ENCODE measurements around the gene IL25.

IL25 gene

DNA sequence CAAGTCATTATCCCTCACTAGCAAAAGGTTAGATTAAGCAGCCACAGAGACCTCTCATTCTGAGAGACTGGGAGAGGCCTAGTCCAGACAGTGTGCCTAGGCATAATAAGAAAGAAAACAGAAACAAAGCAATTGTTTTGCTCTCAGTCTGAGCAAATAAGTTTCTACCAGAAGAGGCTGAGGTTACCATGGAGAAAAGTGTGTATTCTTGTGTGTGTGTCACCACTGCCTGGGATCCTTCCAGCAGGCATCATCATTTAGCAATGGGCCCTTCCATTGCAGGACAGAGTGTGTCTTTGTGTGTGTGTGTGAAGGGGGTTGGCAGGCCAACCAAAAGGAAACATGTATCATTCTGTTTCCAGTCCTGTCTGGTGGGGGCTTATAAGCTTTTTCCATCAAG lies 11.3 kb upstream of the IL25 start:
- no peak for DNase-seq (ENCODE audit: low read depth, low spot score)

DNA sequence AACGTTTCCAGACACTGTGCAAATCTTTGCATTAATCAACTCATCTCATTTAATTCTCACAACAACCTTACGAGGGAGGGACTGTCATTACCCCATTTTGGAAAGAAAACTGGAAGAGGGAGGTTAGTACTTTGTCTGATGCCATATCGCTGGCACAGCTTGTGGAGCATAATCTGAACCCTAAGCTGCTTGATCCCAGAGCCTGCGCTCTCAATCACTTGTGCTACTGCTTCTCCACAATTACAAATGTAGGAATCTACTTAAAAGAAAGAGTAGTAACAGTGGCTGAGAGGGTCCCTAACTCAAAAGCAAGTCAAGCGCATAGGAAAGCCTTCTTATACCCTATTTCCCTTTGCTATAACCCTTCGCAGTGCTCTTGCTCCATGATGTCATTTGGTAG lies 10.8 kb upstream of the IL25 start:
- CTCF ChIA-PET: interaction anchor here (0.8 to 12.6 kb wide), 11 partner anchors 9 to 107 kb away, joined by 3 to 153 read pairs (median 5); partner anchors contain the start of genes CMTM5, PPP1R3E and SLC22A17

More for the DNA sequence above, 11.3 kb upstream of the IL25 start:
- TF ChIP-seq, protein P1, sequence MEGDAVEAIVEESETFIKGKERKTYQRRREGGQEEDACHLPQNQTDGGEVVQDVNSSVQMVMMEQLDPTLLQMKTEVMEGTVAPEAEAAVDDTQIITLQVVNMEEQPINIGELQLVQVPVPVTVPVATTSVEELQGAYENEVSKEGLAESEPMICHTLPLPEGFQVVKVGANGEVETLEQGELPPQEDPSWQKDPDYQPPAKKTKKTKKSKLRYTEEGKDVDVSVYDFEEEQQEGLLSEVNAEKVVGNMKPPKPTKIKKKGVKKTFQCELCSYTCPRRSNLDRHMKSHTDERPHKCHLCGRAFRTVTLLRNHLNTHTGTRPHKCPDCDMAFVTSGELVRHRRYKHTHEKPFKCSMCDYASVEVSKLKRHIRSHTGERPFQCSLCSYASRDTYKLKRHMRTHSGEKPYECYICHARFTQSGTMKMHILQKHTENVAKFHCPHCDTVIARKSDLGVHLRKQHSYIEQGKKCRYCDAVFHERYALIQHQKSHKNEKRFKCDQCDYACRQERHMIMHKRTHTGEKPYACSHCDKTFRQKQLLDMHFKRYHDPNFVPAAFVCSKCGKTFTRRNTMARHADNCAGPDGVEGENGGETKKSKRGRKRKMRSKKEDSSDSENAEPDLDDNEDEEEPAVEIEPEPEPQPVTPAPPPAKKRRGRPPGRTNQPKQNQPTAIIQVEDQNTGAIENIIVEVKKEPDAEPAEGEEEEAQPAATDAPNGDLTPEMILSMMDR (IDR thresholded peaks at IDR 0.05; ENCODE audit: insufficient read depth, low read length, missing control alignments): no peak
- CTCF ChIA-PET: interaction anchor here (0.8 to 12.6 kb wide), 10 partner anchors 8 to 107 kb away, joined by 3 to 153 read pairs (median 6); partner anchors contain the start of genes CMTM5, PPP1R3E and SLC22A17
- POLR2A ChIA-PET: interaction anchor here (1.6 kb wide), 1 partner anchor 9 kb away, joined by 15 read pairs; the partner anchor contains the start of gene SLC22A17
- H3K4me3 ChIP-seq (ENCODE audit: low read depth, low read length): no peak overlapping the region

DNA sequence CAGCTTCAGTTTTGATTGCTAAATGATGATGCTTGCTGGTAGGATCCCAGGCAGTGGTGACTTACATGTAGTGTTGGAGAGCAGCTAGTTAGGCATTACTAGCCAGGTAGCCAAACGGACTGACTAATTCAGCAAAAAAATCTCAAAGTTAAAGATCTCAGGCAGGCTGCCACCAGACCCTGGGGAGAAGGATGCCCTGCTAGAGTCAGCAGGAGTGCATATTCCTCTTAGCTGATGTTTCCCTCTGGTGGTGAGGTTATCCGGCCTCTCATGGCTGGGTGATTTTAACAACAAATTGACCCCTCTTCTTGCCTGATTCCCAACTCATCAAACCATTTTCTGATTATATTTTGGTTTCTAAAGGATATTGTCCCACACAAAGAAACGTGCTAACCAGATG lies 10.4 kb upstream of the IL25 start:
- ChIA-PET POLR2A (interaction anchor here (1.6 kb wide), 1 partner anchor 10 kb away, joined by 15 read pairs; the partner anchor contains the start of gene SLC22A17), CTCF (interaction anchor here (0.8 to 12.6 kb wide), 10 partner anchors 9 to 106 kb away, joined by 3 to 153 read pairs (median 6); partner anchors contain the start of genes CMTM5, PPP1R3E and SLC22A17)
- TF ChIP-seq, protein P1 (IDR thresholded peaks at IDR 0.05; ENCODE audit: insufficient read depth, low read length, missing control alignments): peak; percentile 40
- H3K4me3 ChIP-seq (ENCODE audit: low read depth, low read length): no peak overlapping the region
- DNase-seq (ENCODE audit: low read depth, low spot score): no peak

More for the DNA sequence above, 10.8 kb upstream of the IL25 start:
- no peak for DNase-seq (ENCODE audit: low read depth, low spot score)
- no peak overlapping the region for H3K4me3 ChIP-seq (ENCODE audit: low read depth, low read length)
- POLR2A ChIA-PET: interaction anchor here (1.6 kb wide), 1 partner anchor 9 kb away, joined by 15 read pairs; the partner anchor contains the start of gene SLC22A17
- TF ChIP-seq, protein P1 (IDR thresholded peaks at IDR 0.05; ENCODE audit: insufficient read depth, low read length, missing control alignments): no peak

DNA sequence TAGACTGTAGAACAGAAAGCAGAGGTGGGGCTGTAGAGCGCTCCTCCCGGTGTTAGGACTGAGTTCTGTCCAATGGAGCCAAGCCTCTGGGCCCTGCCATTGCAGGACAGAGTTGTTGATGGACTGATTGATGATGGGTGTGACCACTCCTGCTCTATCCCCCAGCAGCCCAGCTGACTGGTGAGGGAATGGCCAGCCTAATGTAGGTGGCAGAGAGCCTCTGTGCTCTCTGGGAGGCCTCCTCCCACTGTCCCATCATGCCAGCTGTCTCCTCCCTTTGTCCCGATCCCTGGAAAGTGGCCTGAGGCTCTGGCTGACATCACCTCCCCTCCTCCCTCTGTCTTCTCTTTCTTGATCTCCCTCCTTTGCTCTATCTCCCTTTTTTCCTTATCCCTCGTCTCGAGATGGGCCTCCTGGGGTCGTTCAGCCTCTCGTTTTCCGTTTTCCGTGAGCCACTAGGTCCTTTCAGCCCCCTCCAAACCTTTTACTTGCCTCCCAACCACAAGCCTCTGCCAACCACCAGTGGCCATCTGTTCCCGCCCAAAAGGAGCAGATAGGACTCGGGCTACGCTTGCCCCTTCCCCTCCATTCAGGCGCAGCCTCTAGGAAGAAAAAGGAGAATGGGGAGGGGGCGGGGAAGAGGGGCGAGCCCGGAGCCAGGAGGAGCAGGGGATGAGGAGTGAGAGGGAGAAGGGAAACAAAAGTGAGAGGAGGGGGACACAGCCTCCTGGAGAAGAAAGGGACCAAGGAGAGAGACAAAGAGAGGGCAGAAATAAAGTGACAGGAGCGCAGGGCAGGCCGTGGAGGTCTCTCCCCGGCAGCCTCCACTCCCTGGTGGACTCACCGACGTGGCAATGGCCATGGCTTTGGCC lies 8.2 kb upstream of the IL25 start:
- H3K4me3 ChIP-seq (ENCODE audit: low read depth, low read length): peak overlapping the region; percentile 74
- ChIA-PET CTCF (interaction anchor here (1.1 to 12.6 kb wide), 5 partner anchors 16 to 196 kb away, joined by 3 to 153 read pairs (median 4); partner anchors contain the start of gene CMTM5), POLR2A (interaction anchor here (0.9 to 1.5 kb wide), 2 partner anchors 11 to 43 kb away, joined by 4 read pairs; partner anchors contain the start of gene PABPN1)
- no peak for DNase-seq (ENCODE audit: low read depth, low spot score)
- TF ChIP-seq, protein P1 (IDR thresholded peaks at IDR 0.05; ENCODE audit: insufficient read depth, low read length, missing control alignments): no peak

DNA sequence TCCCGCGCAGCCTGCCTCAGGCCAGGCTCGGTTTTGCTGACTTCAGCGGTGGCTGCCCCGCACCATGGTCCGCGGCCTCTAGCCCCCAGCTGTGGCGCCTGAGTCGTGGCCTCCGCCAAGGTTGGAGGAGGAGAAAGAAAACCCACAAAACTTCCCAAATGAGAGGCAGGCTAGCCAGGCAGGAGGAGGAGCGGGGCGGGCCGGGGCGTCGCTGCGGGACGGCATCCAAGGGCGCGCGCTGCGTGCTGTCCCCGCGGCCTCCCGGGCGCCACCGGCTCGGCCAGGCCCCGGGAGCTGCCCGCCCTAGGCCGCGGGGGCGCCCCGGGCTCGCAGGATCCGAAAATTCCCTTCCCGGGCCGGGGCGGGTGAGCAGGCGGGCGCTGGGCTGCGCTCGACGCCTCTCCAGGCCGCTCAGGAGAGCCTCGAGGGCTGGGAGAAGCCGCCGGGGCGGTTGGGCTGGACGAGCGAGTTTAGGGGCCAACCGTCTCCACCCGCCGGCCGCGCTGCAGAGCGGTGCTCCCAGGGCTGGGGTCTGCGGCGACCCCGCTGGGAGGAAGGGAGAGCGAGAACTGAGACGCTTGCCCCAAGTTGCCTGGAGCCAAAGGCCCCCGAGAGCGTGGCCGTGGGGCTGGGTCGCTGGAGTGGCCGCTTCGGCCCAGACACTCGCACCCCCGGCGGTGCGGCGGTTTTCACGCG lies 7.4 kb upstream of the IL25 start, which contains the start of gene EFS:
Gene EFS (minus strand): TSS at position 137 of the 696 bp plus-strand sequence. CDS start 147 bp downstream, outside the sequence.
- TF ChIP-seq, protein P1 (IDR thresholded peaks at IDR 0.05; ENCODE audit: insufficient read depth, low read length, missing control alignments): no peak
- peak within 1 kb of the TSS; percentile 74 for H3K4me3 ChIP-seq (ENCODE audit: low read depth, low read length)
- DNase-seq (ENCODE audit: low read depth, low spot score): no peak
- ChIA-PET CTCF (interaction anchor here (12.6 kb wide), 1 partner anchor 15 kb away, joined by 153 read pairs; the partner anchor contains the start of gene CMTM5), POLR2A (interaction anchor here (1.2 to 1.8 kb wide), 2 partner anchors 20 to 44 kb away, joined by 3 to 11 read pairs; partner anchors contain the start of gene PABPN1)

Data from AG04449 (cell line).